ENCODE data around the gene PTPN6. TPM values are rescaled to one million over a fixed set of nuclear protein-coding genes. Genes with fewer than 3 reads are reported as not detected.

Gene PTPN6
- polyA plus RNA-seq, 1 donor: 34.6 TPM

DNA sequence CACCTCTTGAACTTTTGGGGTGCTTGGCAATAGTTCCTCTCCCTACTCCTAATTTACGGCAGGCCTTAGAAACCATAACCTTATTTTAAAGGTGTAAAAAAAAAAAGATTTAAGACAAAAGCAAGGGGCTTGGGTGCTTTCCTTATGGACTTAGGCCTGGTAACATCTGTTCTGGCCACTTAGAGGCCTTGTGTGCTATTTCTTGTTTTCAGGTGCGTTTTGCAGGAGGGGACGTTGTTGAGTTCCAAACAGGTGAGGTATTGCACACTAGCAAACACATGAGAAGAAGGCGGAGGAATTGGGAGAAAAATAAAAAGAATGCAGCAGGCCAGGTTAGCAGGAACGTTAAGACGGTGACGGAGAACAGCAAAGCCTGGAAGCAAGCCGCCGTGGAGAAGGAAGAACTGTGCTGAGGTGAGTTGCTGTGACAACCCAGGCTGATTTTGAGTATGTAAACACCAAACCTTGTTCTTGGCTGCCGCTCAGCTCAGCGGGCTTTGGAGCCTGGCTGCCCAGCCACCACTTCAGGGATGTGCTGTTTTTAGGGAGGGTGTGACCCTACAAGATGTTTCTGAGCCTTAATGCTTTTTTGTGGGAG lies 36.9 kb downstream of the PTPN6 start:
- Histone ChIP-seq H3K36me3 (ENCODE audit: control insufficient read depth, insufficient read depth, low read length) (peaks cover 22% of the 10 kb centered on the region), H3K9me3 (ENCODE audit: control insufficient read depth, low read depth, low read length) (no peaks in the 10 kb centered on the region), H3K4me3 (ENCODE audit: low read length) (no peak overlapping the region), H3K27me3 (ENCODE audit: control insufficient read depth, insufficient read depth, low read length) (no peaks in the 10 kb centered on the region), H3K27ac (ENCODE audit: low read length) (no peak overlapping the region), H3K4me1 (ENCODE audit: control insufficient read depth, insufficient read depth, low read length) (peaks cover 10% of the 10 kb centered on the region)
- no peak for DNase-seq
- WGBS (ENCODE audit: insufficient coverage, low lambda C conversion rate): 53% methylated on average over 7 of the region's 11 CpGs

DNA sequence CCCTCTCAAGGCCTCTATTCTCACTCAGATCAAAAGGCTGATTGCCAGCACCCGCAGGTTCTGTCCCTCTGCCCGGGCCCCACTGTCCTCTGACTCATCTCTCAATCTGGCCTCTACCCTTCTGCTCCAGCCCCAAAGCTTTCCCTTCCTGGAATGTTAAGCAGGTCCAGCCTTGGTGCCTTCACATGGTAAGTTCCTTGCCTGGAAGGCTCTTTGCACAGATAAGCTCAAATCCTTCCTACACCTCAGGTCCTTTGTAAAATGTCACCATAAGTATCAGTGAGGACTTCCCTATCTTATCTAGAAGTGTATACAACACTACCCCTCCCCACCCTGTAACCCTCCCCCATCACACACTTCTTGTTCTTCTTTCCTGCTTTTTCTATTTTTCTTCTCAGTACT lies 44.9 kb downstream of the PTPN6 start:
- H3K27me3 ChIP-seq (ENCODE audit: control insufficient read depth, insufficient read depth, low read length): no peaks in the 10 kb centered on the region
- DNase-seq: peak; percentile 56 to 73
- H3K27ac ChIP-seq (ENCODE audit: low read length): peak overlapping the region; percentile 30
- H3K4me3 ChIP-seq (ENCODE audit: low read length): no peak overlapping the region
- WGBS (ENCODE audit: insufficient coverage, low lambda C conversion rate): no CpG with 5 or more reads among the region's 2 CpGs
- H3K4me1 ChIP-seq (ENCODE audit: control insufficient read depth, insufficient read depth, low read length): peaks cover 27% of the 10 kb centered on the region
- no peaks in the 10 kb centered on the region for H3K9me3 ChIP-seq (ENCODE audit: control insufficient read depth, low read depth, low read length)
- peaks cover 9% of the 10 kb centered on the region for H3K36me3 ChIP-seq (ENCODE audit: control insufficient read depth, insufficient read depth, low read length)

DNA sequence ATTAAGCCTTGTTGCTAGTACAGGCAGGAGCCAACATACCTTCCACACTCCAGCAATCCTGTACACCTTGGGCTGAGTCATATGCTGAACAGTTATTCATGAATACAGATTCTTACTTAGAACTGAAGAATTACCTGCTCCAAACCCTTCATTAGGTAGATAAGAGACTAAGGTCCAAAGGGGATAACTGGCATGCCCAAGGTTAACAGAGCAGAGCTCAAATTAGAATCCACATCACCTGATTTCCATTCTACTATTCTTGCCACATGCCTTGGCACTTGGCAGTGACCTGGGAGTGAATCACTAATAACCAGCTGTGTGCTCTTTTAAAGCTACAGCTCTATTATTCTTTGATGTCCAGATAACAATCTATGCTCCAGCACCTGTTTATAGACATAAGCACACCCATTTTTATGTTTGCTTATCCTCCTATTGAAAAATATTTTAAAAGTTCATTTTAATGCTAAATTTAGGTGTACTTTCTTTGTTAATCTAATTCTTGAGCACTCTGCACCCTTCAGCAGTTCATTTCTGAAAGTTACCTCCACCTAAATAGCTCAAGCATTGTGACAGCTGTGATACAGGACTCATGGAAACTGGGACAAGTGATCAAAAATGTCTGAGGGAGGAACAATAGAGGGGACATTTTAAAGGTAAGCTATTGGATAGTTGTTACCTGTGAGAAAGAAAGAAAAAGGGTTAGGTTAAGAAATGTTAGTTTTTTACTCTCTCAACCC lies 47.7 kb downstream of the PTPN6 start:
- H3K27me3 ChIP-seq (ENCODE audit: control insufficient read depth, insufficient read depth, low read length): no peaks in the 10 kb centered on the region
- H3K4me3 ChIP-seq (ENCODE audit: low read length): no peak overlapping the region
- peaks cover 11% of the 10 kb centered on the region for H3K36me3 ChIP-seq (ENCODE audit: control insufficient read depth, insufficient read depth, low read length)
- H3K4me1 ChIP-seq (ENCODE audit: control insufficient read depth, insufficient read depth, low read length): peaks cover 27% of the 10 kb centered on the region
- H3K9me3 ChIP-seq (ENCODE audit: control insufficient read depth, low read depth, low read length): no peaks in the 10 kb centered on the region
- DNase-seq: peak; percentile 75 to 85
- H3K27ac ChIP-seq (ENCODE audit: low read length): peak overlapping the region; percentile 60

DNA sequence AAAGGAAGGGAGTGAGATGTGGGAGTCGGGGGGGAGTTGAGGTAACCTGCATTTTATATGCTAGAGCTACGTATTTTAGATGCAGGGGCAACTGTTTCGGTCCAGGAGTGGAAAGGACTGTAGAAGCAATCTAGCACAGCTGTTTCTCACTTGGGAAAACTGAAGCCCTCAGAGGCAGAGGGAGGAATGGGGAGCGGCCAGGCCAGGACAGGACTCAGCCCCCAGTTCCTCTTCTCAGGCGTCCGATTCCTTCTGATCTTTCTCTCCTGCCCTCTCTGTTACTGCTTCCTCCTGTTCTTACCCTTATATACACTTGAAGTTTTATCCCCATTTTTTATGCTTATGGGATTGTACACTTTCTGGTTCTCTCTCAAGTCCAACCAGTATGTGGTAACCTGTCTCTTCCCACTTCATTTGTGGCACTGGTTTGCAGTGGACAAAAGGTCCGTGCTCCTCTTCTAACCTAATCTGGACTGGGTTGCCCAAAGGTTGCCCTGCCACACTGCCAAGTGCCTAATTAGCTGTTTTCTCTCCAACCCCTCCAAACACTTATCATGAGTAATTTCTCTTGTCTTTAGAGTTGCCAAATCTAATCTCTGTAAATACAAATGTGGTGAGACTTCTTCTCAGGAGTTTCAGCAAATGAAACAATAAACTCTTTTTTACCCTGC lies 50.9 kb downstream of the PTPN6 start:
- WGBS (ENCODE audit: insufficient coverage, low lambda C conversion rate): no CpG with 5 or more reads among the region's 7 CpGs
- Histone ChIP-seq H3K4me1 (ENCODE audit: control insufficient read depth, insufficient read depth, low read length) (peaks cover 13% of the 10 kb centered on the region), H3K27me3 (ENCODE audit: control insufficient read depth, insufficient read depth, low read length) (no peaks in the 10 kb centered on the region), H3K9me3 (ENCODE audit: control insufficient read depth, low read depth, low read length) (no peaks in the 10 kb centered on the region), H3K4me3 (ENCODE audit: low read length) (no peak overlapping the region), H3K36me3 (ENCODE audit: control insufficient read depth, insufficient read depth, low read length) (peaks cover 9% of the 10 kb centered on the region), H3K27ac (ENCODE audit: low read length) (no peak overlapping the region)
- no peak for DNase-seq

DNA sequence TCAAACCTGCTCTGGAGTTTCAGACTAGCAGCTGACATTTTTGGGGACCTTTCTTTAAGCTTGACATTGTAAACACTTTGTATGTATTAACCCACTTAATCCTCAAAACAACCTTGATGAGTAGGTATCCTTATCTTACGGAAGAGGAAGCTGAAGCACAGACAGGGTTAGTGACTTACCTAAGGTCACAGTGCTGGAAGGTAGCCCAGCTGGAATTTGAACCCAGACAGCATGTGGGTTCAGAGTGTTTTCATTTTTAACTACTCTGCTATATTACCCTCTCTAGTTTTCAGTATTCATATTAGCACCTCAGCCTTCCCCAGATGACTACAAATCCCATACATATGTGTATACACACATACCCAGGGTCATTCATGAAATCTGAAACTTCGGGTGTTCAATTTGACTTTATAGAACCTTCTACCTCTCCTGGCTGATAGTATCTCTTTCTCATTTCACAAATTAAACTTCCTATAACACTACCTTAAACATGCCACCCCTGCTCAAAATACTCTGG lies 53.2 kb downstream of the PTPN6 start:
- no peak for DNase-seq
- Histone ChIP-seq H3K4me1 (ENCODE audit: control insufficient read depth, insufficient read depth, low read length) (no peaks in the 10 kb centered on the region), H3K36me3 (ENCODE audit: control insufficient read depth, insufficient read depth, low read length) (peaks cover 5% of the 10 kb centered on the region), H3K9me3 (ENCODE audit: control insufficient read depth, low read depth, low read length) (no peaks in the 10 kb centered on the region), H3K27ac (ENCODE audit: low read length) (no peak overlapping the region), H3K4me3 (ENCODE audit: low read length) (no peak overlapping the region), H3K27me3 (ENCODE audit: control insufficient read depth, insufficient read depth, low read length) (no peaks in the 10 kb centered on the region)
- no CpG with 5 or more reads among the region's 2 CpGs for WGBS (ENCODE audit: insufficient coverage, low lambda C conversion rate)

DNA sequence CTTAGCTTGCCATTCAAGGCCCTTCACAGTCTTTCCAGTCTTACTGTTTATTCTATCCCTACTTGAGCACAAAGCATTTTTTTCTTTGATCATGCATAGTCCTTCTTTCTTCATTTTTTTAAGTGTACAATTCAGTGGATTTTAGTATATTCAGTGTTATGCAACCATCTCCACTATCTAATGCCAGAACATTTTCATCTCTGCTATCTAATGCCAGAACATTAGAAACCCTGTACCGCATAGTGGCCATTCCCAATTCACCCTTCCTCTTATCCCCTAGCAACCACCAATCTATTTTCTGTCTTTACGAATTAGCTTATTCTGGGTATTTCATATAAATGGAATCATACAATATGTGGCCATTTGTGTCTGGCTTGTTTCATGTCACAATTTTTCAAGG lies 53.7 kb downstream of the PTPN6 start:
- WGBS (ENCODE audit: insufficient coverage, low lambda C conversion rate): no CpG with 5 or more reads among the region's 2 CpGs
- no peak overlapping the region for H3K4me3 ChIP-seq (ENCODE audit: low read length)

DNA sequence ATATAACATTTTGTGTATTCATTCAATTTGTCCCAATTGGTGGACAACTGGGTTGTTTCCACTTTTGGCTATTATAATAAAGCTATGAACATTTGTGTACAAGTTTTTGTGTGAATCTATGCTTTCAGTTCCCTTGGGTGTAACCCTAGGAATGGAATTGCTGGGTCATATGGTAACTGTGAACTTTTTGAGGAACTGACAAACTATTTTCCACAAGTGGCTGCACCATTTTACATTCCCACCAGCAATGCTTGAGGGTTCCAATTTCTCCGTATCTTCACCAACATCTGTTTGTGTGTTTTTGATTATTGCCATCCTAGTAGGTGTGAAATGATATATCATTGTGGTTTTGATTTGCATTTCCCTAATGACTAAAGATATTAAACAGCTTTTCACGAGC lies 54.2 kb downstream of the PTPN6 start:
- Histone ChIP-seq H3K36me3 (ENCODE audit: control insufficient read depth, insufficient read depth, low read length) (peaks cover 7% of the 10 kb centered on the region), H3K27me3 (ENCODE audit: control insufficient read depth, insufficient read depth, low read length) (no peaks in the 10 kb centered on the region), H3K4me3 (ENCODE audit: low read length) (no peak overlapping the region), H3K4me1 (ENCODE audit: control insufficient read depth, insufficient read depth, low read length) (no peaks in the 10 kb centered on the region), H3K9me3 (ENCODE audit: control insufficient read depth, low read depth, low read length) (no peaks in the 10 kb centered on the region), H3K27ac (ENCODE audit: low read length) (no peak overlapping the region)
- WGBS (ENCODE audit: insufficient coverage, low lambda C conversion rate): 100% methylated on average over 1 of the region's 2 CpGs
- no peak for DNase-seq

More for the DNA sequence above, 53.7 kb downstream of the PTPN6 start:
- no peaks in the 10 kb centered on the region for H3K27me3 ChIP-seq (ENCODE audit: control insufficient read depth, insufficient read depth, low read length)
- H3K4me1 ChIP-seq (ENCODE audit: control insufficient read depth, insufficient read depth, low read length): no peaks in the 10 kb centered on the region
- no peak overlapping the region for H3K27ac ChIP-seq (ENCODE audit: low read length)
- DNase-seq: no peak
- H3K36me3 ChIP-seq (ENCODE audit: control insufficient read depth, insufficient read depth, low read length): peaks cover 5% of the 10 kb centered on the region
- no peaks in the 10 kb centered on the region for H3K9me3 ChIP-seq (ENCODE audit: control insufficient read depth, low read depth, low read length)

DNA sequence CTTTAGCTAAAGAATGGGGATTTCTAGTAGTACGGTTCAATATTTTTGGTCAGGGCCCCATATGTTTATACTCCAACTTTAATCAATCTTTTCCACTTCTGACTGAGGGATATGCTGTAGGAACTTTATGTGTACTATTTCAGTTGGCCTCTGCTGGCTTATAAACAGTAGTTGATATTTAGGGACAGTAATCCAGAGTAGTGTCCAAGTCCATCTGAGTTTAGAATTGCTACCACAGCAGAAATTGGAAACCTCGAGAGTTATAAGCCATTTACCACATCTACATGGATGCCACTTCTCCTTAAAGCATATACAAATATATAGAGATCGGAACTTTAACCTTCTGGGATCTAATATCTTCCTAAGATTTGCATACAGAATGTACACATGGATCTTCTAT lies 55.5 kb downstream of the PTPN6 start:
- Histone ChIP-seq H3K27me3 (ENCODE audit: control insufficient read depth, insufficient read depth, low read length) (no peaks in the 10 kb centered on the region), H3K9me3 (ENCODE audit: control insufficient read depth, low read depth, low read length) (no peaks in the 10 kb centered on the region), H3K4me1 (ENCODE audit: control insufficient read depth, insufficient read depth, low read length) (no peaks in the 10 kb centered on the region), H3K27ac (ENCODE audit: low read length) (no peak overlapping the region), H3K4me3 (ENCODE audit: low read length) (no peak overlapping the region), H3K36me3 (ENCODE audit: control insufficient read depth, insufficient read depth, low read length) (peaks cover 8% of the 10 kb centered on the region)
- 93% methylated on average over 2 of the region's 3 CpGs for whole genome bisulfite sequencing (ENCODE audit: insufficient coverage, low lambda C conversion rate)
- DNase-seq: no peak

DNA sequence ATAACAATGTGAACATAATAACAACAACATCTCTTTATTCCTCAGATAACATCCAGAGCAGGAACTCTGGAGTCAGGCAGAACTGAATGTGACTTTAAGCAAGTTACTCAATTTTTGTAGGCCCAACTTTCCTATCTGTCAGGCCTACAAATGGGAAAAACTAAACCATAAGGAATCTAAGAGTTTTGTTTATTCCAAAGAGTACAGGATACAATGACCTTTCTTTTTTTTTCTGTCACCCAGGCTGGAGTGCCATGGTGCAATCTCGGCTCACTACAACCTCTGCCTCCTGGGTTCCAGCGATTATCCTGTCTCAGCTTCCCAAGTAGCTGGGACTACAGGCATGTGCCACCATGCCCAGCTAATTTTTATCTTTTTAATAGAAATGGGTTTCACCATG lies 57.7 kb downstream of the PTPN6 start:
- peaks cover 12% of the 10 kb centered on the region for H3K4me1 ChIP-seq (ENCODE audit: control insufficient read depth, insufficient read depth, low read length)
- no peak overlapping the region for H3K27ac ChIP-seq (ENCODE audit: low read length)
- no peak overlapping the region for H3K4me3 ChIP-seq (ENCODE audit: low read length)
- H3K36me3 ChIP-seq (ENCODE audit: control insufficient read depth, insufficient read depth, low read length): peaks cover 11% of the 10 kb centered on the region
- WGBS (ENCODE audit: insufficient coverage, low lambda C conversion rate): no CpG with 5 or more reads among the region's 2 CpGs
- no peaks in the 10 kb centered on the region for H3K27me3 ChIP-seq (ENCODE audit: control insufficient read depth, insufficient read depth, low read length)
- no peaks in the 10 kb centered on the region for H3K9me3 ChIP-seq (ENCODE audit: control insufficient read depth, low read depth, low read length)
- no peak for DNase-seq

DNA sequence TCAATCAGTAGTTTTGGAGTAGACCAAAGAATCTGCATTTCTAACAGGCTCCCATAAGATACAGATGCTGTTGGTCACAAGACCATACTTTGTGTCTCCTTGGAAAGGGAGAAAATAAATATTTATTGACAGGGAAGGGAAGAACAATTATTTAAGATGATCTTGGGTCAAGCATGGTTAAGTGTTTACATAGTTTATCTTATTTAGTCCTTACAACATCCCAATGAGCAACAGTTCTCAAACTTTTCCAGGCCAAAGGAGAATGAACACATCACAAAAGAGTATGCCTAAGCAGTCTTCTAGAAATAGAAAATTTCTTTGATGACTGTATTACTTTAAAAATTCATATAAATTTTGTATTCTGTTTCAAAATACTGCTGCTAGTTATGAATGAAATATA lies 58.4 kb downstream of the PTPN6 start:
- Histone ChIP-seq H3K4me1 (ENCODE audit: control insufficient read depth, insufficient read depth, low read length) (peaks cover 12% of the 10 kb centered on the region), H3K27ac (ENCODE audit: low read length) (no peak overlapping the region), H3K36me3 (ENCODE audit: control insufficient read depth, insufficient read depth, low read length) (peaks cover 14% of the 10 kb centered on the region), H3K27me3 (ENCODE audit: control insufficient read depth, insufficient read depth, low read length) (no peaks in the 10 kb centered on the region), H3K9me3 (ENCODE audit: control insufficient read depth, low read depth, low read length) (no peaks in the 10 kb centered on the region), H3K4me3 (ENCODE audit: low read length) (no peak overlapping the region)
- DNase-seq: no peak

Data from large intestine (tissue), 3 donors.